Measurements from ENCODE around the gene PTPRN2. TPM values are rescaled to one million over a fixed set of nuclear protein-coding genes. Genes with fewer than 3 reads are reported as not detected.

Gene PTPRN2
- total and polyA plus RNA-seq, 8 donors = 4.9 to 136 (median 46.8) TPM

- no peak overlapping the region for H3K27ac ChIP-seq
- no peaks in the 10 kb centered on the region for H3K36me3 ChIP-seq
- H3K9me3 ChIP-seq = no peaks in the 10 kb centered on the region
- WGBS, 5 donors = 89 to 90% (median 90%) methylated on average over 24 to 35 of the region's 35 CpGs
- TF ChIP-seq POLR2A (IDR thresholded peaks at IDR 0.05) (no peak), EP300 (IDR thresholded peaks at IDR 0.05) (no peak), POLR2AphosphoS5 (IDR thresholded peaks at IDR 0.05) (no peak)
- TF ChIP-seq, protein P1, sequence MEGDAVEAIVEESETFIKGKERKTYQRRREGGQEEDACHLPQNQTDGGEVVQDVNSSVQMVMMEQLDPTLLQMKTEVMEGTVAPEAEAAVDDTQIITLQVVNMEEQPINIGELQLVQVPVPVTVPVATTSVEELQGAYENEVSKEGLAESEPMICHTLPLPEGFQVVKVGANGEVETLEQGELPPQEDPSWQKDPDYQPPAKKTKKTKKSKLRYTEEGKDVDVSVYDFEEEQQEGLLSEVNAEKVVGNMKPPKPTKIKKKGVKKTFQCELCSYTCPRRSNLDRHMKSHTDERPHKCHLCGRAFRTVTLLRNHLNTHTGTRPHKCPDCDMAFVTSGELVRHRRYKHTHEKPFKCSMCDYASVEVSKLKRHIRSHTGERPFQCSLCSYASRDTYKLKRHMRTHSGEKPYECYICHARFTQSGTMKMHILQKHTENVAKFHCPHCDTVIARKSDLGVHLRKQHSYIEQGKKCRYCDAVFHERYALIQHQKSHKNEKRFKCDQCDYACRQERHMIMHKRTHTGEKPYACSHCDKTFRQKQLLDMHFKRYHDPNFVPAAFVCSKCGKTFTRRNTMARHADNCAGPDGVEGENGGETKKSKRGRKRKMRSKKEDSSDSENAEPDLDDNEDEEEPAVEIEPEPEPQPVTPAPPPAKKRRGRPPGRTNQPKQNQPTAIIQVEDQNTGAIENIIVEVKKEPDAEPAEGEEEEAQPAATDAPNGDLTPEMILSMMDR (IDR thresholded peaks at IDR 0.05) = no peak
- intact Hi-C loops (cut with DNase I; ENCODE audit: low total_unique reads) = no loop called here
- peaks cover 0 to 12% (median 7%) of the 10 kb centered on the region in 4 donors for H3K4me1 ChIP-seq
- H3K27me3 ChIP-seq = peaks cover 0 to 11% (median 0%) of the 10 kb centered on the region in 3 donors
- DNase-seq = no peak
- H3K4me3 ChIP-seq = no peak overlapping the region
These were observed 795.2 kb downstream of the PTPRN2 start for GRCh38 chr7:157792241-157793086.

- Histone ChIP-seq H3K36me3 (no peaks in the 10 kb centered on the region), H3K27me3 (peaks cover 0 to 11% (median 0%) of the 10 kb centered on the region in 3 donors), H3K4me1 (peaks cover 0 to 12% (median 7%) of the 10 kb centered on the region in 4 donors), H3K27ac (no peak overlapping the region), H3K9me3 (no peaks in the 10 kb centered on the region), H3K4me3 (no peak overlapping the region)
- no peak for DNase-seq
- intact Hi-C loops (cut with DNase I; ENCODE audit: low total_unique reads) = no loop called here
- WGBS, 5 donors = 90 to 96% (median 94%) methylated on average over 16 of the region's 16 CpGs
- TF ChIP-seq, protein P1 (IDR thresholded peaks at IDR 0.05) = no peak
- no peak for TF ChIP-seq POLR2AphosphoS5 (IDR thresholded peaks at IDR 0.05)
- no peak for TF ChIP-seq EP300 (IDR thresholded peaks at IDR 0.05)
- no peak for TF ChIP-seq POLR2A (IDR thresholded peaks at IDR 0.05)
These were observed 796.0 kb downstream of the PTPRN2 start for GRCh38 chr7:157791666-157792065.

DNA sequence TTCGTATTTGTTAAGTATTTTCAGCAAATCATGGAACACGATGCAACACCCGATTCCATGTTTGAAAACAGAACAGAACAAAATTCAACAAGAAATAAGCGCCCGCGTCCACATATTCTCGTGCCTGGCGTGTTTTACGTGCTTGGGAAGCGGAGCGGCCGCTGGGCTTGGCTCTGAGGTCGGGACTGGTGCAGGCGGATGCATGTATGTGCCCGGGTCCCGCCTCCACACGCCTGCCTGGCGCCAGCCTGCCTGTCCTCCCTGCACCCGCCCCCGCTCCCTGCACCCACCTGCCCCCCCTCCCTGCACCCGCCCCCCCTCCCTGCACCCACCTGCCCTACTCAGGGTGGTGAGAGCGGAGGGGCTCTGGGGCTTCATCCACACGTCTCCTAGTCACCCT, 796.4 kb downstream of the PTPRN2 start:
- no peak overlapping the region for H3K4me3 ChIP-seq
- H3K36me3 ChIP-seq = no peaks in the 10 kb centered on the region
- no peaks in the 10 kb centered on the region for H3K9me3 ChIP-seq
- intact Hi-C loops (cut with DNase I; ENCODE audit: low total_unique reads) = no loop called here
- TF ChIP-seq, protein P1 (IDR thresholded peaks at IDR 0.05) = no peak
- TF ChIP-seq POLR2A (IDR thresholded peaks at IDR 0.05) = no peak
- TF ChIP-seq EP300 (IDR thresholded peaks at IDR 0.05) = no peak
- TF ChIP-seq POLR2AphosphoS5 (IDR thresholded peaks at IDR 0.05) = no peak
- no peak for DNase-seq
- H3K27me3 ChIP-seq = peaks cover 0 to 11% (median 0%) of the 10 kb centered on the region in 3 donors
- WGBS, 5 donors = 86 to 89% (median 87%) methylated on average over 22 to 23 of the region's 23 CpGs
- H3K27ac ChIP-seq = no peak overlapping the region
- H3K4me1 ChIP-seq = peaks cover 0 to 12% (median 7%) of the 10 kb centered on the region in 4 donors

DNA sequence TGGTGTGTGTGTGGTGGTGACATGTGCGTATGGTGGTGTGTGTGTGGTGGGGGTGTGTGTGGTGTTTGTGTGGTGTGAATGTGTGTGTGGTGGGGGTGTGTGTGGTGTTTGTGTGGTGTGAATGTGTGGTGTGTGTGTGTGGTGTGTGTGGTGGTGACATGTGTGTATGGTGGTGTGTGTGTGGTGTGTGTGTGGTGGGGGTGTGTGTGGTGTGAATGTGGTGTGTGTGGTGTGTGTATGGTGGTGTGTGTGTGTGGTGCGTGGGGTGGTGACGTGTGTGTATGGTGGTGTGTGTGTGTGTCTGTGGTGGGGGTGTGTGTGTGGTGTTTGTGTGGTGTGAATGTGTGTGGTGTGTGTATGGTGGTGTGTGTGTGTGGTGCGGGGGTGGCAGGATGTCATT, 797.7 kb downstream of the PTPRN2 start:
- no peak for DNase-seq
- no peak overlapping the region for H3K27ac ChIP-seq
- H3K27me3 ChIP-seq = peaks cover 0 to 16% (median 0%) of the 10 kb centered on the region in 3 donors
- no peaks in the 10 kb centered on the region for H3K36me3 ChIP-seq
- WGBS, 5 donors = 92 to 97% (median 93%) methylated on average over 4 of the region's 4 CpGs
- H3K4me3 ChIP-seq = no peak overlapping the region
- peaks cover 0 to 1% (median under 1%) of the 10 kb centered on the region in 4 donors for H3K4me1 ChIP-seq
- TF ChIP-seq POLR2A (IDR thresholded peaks at IDR 0.05) (no peak), EP300 (IDR thresholded peaks at IDR 0.05) (no peak), POLR2AphosphoS5 (IDR thresholded peaks at IDR 0.05) (no peak)
- TF ChIP-seq, protein P1 (IDR thresholded peaks at IDR 0.05) = no peak
- no peaks in the 10 kb centered on the region for H3K9me3 ChIP-seq
- intact Hi-C loops (cut with DNase I; ENCODE audit: low total_unique reads) = no loop called here
